Omental fat pad (tissue), 4 donors: Measurements from ENCODE around the gene LRRFIP1. TPM values are rescaled to one million over a fixed set of nuclear protein-coding genes. Genes with fewer than 3 reads are reported as not detected.

ENCODE experiments used
- ATAC-seq: fragments of 150-250 bp; one replicate; pipeline ENCODE4 v1.9.1; 2016; ENCODE audit warnings: mild to moderate bottlenecking, moderate library complexity; ENCODE audit not compliant: low FRiP score
- DNase-seq: peaks from one replicate; pipeline ENCODE4 v3.0.0-alpha.2; 2019; ENCODE audit warnings: low spot score
- total RNA-seq, 4 donors: library from RNA; depleted of rRNA; stranded (reverse); fragments of >200 nt; gene quantifications; one replicate each; pipeline ENCODE4 v1.1.0, GENCODE V29; 2016
- TF ChIP-seq, protein P1 (sequence below), 3 donors: fragments of 450-650 bp; IDR thresholded peaks; one replicate each; pipeline ENCODE4 v1.5.1; 2016 to 2017; ENCODE audit warnings: antibody characterized with exemption in 3 of 3, mild to moderate bottlenecking in 3 of 3, moderate library complexity in 2 of 3

The LRRFIP1 gene
- total RNA-seq, 4 donors from 2014 or later: 90.0 to 257 (median 113) TPM

DNA sequence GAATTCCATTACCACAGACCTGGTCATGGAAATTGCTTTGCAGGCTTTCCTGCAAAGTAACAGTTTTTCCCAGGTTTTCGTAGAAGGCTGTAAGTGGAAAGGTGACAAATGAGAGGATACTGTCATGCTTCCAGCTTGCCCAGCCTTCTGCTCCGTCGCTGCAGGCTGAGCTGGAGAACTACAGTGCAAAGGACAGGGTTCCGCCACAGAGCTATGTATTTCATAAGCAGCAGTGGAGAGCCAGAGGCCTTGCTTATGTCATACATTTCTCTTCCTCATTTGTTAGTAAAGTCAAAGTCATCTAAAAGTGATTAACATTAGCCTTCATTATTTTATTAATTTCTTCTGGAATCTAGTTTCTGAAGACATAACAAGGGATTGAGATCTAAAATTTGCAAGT is 98.3 kb downstream of the LRRFIP1 start:
- TF ChIP-seq, protein P1, sequence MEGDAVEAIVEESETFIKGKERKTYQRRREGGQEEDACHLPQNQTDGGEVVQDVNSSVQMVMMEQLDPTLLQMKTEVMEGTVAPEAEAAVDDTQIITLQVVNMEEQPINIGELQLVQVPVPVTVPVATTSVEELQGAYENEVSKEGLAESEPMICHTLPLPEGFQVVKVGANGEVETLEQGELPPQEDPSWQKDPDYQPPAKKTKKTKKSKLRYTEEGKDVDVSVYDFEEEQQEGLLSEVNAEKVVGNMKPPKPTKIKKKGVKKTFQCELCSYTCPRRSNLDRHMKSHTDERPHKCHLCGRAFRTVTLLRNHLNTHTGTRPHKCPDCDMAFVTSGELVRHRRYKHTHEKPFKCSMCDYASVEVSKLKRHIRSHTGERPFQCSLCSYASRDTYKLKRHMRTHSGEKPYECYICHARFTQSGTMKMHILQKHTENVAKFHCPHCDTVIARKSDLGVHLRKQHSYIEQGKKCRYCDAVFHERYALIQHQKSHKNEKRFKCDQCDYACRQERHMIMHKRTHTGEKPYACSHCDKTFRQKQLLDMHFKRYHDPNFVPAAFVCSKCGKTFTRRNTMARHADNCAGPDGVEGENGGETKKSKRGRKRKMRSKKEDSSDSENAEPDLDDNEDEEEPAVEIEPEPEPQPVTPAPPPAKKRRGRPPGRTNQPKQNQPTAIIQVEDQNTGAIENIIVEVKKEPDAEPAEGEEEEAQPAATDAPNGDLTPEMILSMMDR (IDR thresholded peaks at IDR 0.05): no peak
- DNase-seq (no peak), ATAC-seq (no peak)

DNA sequence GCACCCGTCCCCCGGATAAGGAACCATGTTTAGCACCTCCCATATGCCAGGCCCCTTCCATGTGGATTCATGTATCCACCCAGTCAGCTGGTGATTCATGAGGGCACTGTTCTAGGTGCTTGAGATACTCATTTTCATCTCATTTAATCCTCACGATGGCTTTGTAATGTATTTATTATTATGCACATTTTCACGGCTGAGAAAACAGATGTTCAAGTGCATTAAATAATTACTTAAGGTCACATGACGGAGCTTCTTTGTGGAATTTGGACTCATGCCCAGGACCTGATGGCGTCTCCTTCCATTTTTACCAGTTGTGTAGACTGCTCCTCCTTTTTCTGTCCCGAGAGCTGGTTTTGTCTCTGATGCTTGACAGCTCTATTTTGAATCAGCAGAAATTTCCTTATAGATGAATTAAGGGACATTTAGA is 99.0 kb downstream of the LRRFIP1 start:
- DNase-seq (no peak), ATAC-seq (no peak)
- TF ChIP-seq, protein P1 (IDR thresholded peaks at IDR 0.05): no peak

DNA sequence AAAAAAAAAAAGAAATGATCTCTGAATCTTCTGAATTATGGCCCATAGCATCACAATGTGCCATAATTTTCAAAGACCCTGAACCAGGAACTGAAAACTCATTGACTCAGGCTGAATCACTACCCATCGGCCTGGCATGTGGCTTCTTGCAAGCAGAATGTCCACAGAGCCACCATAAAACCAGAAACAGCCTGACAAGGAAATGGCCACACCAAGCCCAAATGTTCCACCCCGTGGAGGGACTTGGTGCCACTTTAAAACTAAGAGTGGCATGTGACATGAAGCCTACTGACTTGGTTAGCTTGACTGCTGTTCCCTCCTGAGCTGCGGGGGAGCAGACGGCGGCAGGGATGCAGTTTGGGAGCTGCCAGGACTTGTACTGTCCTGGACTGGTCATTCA is 100.0 kb downstream of the LRRFIP1 start:
- ATAC-seq: no peak
- no peak for DNase-seq
- TF ChIP-seq, protein P1 (IDR thresholded peaks at IDR 0.05): no peak

DNA sequence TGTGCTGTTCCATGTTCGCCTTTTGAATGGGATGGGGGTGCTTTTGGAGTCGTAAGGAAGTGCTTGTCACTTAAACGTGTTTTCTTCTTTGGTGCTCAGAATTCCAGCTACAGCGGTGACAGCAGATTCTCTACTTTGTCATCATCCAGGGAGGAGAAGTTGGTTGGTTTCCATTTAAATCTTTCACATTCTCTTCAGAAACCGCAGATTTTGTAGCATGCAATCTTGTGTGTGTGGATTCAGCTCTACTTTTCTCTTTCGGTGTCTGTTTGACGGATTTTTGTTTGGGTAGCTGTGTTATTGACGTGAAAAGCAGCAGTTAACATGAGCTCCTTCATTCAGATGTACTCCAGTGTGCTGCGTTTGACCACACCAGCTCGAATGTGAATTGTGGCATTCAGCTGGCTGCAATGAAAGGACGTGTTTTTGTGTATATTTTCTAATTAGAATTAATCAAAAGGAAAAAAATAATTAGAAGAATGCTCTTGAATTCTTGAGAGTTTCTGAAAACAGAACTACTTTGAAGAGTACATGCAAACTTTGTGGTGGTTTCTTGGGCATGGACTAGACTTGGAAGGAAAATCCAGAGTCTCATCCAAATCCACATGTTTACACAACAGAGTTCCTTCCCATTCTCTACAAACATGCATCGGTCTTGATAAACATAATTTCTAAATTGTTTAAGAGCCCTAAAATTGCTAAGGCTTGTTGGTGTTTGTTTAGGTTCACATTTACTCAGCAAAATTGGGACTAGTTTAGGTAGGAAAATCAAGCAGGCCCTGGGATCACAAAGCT is 102.5 kb downstream of the LRRFIP1 start:
- ATAC-seq: no peak
- TF ChIP-seq, protein P1 (IDR thresholded peaks at IDR 0.05): no peak

DNA sequence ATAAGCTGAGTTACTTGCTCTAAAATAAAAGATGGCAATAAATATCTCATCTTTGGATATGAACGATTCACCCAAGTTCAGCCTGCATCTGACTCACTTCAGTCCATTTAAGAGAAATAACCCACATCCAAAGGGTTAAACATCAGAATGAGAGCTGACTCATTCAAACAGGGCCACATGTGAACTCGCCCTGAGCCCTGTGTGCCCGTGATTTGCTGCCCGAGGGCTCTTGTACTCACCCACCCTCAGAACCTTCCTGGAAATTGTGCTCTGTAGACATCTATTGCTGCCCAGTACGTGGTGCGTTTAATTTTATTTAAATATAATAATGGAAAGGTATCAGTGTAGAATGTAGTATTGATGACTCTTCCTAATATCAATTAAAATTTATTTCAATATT is 104.3 kb downstream of the LRRFIP1 start:
- TF ChIP-seq, protein P1 (IDR thresholded peaks at IDR 0.05): no peak
- DNase-seq: no peak
- peak; percentile 65 for ATAC-seq

More for the DNA sequence above, 102.5 kb downstream of the LRRFIP1 start:
- DNase-seq: no peak

DNA sequence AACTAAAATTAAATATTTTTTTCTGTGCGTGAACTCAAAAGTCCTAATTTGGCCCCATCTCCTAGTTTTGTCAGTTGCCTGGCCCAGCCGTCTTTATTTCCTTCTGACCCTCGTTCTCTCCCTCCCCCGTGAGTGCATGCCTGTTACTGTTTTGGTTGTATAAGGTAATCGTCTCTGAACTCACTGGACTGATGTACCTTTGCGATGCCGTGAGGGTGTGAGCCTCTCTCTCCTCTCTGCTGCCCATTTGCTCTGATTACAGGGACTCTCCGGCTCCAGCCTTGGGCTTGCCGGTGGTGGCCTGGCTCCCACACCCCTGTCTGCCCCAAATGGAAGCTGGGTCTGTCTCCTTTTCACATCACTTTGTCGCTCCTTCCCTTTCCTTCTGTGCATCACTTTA is 104.7 kb downstream of the LRRFIP1 start:
- ATAC-seq: no peak
- TF ChIP-seq, protein P1 (IDR thresholded peaks at IDR 0.05): no peak
- DNase-seq: no peak

DNA sequence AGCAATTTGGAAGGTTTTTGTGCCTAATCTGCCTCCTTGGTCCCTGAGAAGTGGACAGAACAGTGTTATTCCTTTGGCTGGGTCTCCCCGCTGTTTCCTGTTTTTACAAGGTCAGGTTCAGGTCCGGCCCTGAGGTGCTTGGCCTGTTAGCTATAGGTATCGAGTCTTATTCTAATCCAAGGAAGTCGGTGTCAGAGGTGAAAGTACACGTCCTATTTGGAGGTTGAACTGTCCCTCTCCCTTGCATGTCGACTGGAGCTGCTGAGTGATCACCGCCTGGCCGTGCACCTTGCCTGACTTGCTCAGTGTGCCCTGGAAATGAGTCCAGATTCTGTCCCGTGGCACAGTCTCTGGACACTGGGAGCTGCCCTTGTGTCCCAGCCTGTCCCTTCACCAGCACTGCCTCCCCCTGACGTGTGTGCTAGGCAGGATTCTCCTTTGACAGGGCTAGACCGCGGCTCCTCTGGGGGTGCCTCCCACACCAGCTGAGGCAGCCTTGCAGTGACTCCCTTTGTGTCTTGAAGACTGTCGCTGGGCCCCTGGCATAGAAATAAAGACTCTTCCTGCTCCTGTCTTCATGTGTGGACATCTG is 105.5 kb downstream of the LRRFIP1 start:
- TF ChIP-seq, protein P1 (IDR thresholded peaks at IDR 0.05): no peak
- ATAC-seq (peak; percentile 10), DNase-seq (no peak)
